Activated CD4-positive, alpha-beta T cell treated with anti-CD3 and anti-CD28 coated beads, Interleukin-10, Interleukin-2, amounts not matched to agents 100 ng/mL and 50 ng/mL, durations not matched to agents 16 hours and 8 hours (primary cell): ENCODE measurements around the gene MRPL11.

Experiments used
- DNase-seq: peaks from one replicate; pipeline ENCODE4 v3.0.0-alpha.2; 2020

The MRPL11 gene

DNA sequence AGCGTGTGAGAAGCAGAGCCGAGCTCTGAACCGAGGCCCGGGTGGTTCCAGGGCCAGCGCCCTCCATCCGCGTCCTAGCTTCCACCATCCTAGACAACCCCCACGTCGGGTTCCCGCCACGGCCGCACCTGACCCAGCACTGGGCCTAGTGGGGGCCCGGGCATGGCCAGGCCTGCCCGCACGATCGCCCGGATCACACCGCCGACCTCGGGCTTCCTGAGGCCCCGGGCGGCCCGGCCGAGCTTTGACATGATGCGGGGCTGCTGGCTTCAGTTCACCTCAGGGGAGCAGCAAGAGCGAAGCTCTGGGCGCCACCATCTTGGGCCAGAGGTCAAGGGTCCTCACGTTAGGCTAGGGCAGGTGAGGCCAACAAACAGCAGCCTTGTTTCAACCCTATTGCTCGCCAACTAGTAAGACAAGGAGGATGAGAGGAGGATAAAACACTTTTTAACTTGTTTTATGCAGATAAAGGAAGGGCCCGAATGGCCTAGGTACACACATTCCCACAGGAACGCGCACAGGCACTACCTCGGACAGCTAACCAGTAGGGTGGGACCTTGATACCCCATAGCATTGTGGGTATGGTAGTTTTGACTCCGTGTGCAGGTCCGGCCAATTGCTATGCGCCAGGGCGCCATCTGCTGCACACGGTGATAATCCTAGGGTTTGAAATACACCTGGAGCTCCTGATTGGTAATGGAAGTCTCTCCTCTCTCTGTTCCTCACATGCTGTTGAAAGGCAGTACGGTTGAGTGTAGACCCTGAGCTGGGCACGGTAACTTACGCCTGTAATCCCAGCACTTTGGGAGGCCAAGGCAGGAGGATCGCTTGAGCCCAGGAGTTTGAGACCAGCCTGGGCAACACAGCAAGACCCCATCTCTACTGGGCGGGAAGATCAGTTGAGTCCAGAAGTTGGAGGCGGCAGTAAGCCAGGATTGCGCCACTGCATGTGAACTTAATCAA, at the start of gene MRPL11:
MRPL11 (minus strand) TSS at position 345 of the 963 bp plus-strand sequence; CDS start at position 251, 94 bp downstream.
- DNase-seq, result peak; percentile 95

DNA sequence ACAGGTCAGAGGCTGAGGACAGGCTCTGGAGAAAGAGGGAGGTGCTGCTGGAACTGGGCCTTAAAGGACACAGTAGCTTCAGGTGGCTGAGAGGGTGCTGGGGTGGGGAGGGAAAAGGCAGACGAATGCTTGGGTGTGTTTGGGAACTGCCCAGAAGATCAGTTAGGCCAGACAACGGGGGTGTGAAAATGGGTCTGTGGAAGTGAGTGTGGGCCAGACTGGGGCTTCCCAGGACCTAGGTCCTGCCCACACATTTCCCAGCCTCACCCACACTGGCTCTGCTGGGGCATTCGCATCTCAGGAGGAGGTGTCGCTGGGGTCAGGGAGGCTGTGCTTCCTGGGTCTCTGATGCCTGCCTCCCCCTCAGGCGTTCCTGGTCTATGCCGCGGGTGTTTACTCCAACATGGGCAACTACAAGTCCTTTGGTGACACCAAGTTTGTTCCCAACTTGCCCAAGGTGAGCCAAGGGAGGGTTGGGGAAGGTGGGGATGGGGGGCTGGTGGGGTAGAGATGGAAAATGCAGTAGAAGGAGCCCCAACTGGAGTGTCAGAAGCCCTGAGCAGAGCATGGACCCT, 46.2 kb upstream of the MRPL11 start:
- DNase-seq, result no peak

DNA sequence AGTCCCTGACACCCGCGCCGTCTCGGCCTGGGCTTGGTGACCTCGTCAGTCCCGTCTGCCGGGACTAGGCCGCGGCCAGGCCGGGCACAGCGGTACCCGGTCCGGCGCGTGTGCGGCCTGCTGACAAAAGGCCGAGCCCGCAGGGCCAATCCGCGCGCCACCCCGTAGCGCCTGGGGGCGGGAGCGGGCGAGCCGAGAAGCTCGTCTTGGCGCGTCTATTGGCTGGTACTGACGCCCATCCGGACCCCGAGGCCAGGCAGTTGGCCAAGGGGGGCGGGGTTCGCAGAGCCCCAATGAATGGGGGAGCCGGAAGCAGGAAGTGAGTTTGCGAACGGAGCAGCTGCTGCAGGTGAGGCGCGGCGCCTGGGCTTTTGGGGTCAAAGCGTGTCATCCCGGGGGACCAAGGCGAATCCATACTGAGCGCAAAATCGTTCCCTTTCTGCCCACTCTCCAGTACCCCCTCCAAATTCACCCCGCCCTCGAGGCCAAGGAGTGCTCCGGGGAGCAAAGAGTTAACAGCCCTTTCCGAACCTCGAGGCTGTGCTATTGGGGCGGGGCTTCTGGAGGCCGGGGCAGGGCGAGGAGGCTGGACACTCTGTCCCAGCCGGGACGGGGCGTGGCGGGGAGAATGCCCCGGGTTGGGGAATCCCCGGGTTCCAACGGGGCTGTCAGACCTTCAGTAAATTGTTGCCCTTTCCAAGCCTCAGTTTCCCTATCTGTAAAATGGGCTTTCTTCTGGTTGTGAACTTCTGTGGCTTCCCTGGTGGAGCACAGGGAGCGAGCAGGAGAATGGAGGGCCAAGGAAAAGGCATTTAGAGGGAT, 41.7 kb upstream of the MRPL11 start, which contains the start of gene DPP3:
DPP3 (plus strand) TSS at position 318 of the 822 bp plus-strand sequence. CDS start 1,767 bp downstream, outside the sequence.
- peak; percentile 99 for DNase-seq

DNA sequence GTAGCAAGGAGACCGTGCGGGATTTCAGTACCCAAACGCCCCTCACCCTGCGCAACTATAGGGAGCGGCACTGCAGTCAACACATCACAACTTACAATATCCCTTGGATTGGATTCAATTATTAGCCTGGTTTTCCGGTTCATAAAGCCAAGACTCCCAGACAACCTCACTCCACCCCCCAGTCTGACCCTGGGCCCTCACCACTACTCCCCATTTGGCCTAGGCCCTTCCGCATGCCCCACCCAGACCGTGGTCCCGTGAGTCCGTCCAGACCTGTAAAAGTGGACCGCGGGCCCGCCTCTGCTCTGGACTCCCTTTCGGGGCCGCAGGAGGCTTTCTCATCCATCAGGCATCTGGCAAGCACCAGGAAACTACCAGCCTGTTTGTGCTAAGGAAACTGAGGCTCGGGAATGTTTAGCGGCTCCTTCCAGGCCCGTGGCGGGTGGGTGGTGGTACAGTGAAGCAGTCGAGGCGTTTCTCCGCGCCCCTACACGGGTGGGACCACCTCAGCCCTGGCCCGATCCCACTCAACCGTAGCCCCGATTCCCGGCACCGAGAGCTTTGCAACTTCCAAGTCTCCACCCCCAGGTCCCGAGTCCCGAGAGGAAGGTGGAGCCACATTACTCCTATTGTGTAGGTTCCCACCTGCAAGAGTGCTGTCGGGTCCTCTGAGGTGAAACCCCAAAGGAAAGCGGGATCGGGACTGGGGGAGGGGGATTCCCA, 40.9 kb upstream of the MRPL11 start:
- DNase-seq, result no peak

DNA sequence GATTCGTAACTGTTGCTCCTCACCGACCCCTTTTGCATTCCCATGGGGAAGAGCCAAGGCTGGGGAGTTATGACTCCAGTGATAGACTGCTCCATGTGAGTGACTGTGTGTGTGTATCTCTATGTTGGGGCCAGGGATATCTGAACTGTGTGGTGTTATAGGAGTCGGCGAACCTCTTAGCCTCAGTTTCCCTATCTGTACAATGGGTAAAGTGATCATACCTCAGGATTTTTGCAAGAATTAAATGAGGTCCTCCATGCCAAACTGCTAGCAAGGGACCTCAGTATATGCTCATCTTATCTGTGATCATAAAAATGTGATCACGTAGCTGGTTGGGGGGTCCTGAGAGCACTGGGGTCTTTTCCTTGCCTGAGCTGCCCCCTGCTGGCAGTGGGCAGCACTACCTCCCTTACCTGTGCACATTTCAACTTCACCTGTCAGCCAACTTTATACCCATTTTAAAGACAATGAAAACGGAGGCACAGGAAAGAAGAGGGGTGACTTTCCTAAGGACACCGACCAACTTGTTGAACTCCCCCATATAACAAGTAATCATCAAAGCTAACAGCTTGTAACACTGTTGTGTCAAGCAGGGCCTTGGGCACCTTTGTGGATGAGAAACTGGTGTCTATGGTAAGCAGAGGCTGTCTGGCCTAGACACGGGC, 40.2 kb upstream of the MRPL11 start:
- DNase-seq, result peak; percentile 41

DNA sequence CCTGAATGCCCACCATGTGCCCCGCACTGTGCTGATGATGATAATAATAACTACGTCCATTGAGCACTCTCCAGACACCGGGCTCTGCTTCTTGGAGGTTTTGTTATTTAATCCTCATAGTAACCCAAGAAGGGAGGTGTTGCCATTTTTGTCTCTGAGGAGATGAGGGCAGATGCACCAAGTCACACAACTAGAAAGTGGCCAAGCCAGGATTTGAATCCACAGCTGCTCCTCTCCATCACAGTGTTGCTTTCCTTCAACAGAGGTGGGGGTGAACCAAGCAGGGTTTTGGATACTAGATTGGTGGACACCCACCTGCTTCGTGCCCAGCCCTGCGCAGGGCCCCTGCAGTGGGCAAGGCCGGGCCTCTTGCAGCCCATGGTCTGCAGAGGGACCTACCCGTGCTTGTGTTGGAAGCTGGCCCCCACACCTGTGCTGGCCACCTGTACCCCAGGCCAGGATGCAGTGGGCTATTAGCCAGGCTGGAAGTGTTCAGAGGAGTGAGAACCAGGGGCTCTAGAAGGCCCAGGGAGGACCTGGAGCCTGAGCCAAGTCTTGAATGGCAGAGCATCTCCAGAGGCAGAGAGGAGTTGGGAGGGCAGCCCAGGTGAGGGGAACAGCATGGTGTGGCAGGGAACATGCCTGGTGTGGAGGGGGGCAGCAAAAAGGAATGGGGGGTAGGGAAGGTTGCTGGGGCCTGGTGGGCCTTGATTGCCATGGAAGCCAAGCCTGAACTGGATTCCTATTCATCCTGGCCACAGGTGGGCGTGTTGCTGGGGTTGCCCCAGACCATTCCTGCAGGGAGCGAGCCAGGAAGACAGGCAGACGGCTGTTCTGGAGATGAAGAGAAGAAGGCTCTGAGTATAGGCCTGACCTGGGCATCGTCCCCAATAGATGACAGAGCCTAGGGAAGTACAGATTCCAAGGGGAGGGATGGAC, 38.9 kb upstream of the MRPL11 start:
- no peak for DNase-seq

DNA sequence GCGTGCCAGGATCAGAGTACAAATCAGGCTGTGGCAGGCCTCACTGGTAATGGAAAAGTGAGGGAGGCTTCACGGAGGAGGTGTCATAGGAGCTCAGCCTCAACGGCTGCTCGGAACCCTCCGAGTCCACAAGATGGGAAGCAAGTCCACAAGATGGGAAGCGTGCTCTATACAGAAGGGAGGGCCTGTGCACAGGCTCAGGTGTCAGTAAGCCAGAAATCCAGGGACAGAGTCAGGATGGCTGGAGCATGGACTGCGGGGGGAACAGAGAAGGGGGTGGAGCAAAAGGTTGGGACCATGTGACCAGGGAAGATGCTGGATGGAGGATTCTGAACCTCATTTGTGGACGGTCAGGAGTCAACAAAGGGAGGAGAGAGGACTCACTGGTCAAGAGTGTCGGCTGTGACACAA, 38.2 kb upstream of the MRPL11 start:
- DNase-seq, result no peak

DNA sequence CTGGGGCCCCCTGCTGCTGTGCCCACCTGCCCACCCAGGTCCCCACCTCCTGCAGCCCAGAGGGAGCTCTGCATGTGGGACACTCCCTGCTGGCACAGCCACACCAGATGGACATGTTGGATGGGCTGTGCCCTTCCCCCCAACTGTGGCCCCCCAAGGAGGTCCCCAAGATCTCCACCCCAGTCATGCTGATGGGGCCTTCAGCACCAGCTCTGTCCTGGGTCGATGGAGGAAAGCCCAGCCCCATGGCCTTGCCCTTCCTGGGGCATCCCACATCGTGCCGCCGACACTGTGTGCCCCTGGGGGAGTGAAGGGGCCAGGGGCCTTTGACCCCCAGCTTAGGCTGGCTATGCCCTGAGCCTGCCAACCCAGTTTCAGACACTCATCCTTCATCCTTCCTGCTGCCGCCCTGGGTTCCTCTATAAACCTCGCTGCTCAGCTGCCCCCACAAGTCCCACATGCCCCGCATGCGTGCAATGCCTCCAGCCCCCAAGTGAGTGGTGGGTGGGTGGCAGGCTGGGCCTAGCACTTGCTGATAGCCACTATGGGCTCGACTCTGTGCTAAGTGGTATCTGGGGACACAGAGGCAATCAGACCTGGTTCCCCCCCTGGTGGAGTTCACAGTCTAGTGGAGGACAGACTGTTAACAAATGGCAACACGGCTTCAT, 37.7 kb upstream of the MRPL11 start:
- no peak for DNase-seq

DNA sequence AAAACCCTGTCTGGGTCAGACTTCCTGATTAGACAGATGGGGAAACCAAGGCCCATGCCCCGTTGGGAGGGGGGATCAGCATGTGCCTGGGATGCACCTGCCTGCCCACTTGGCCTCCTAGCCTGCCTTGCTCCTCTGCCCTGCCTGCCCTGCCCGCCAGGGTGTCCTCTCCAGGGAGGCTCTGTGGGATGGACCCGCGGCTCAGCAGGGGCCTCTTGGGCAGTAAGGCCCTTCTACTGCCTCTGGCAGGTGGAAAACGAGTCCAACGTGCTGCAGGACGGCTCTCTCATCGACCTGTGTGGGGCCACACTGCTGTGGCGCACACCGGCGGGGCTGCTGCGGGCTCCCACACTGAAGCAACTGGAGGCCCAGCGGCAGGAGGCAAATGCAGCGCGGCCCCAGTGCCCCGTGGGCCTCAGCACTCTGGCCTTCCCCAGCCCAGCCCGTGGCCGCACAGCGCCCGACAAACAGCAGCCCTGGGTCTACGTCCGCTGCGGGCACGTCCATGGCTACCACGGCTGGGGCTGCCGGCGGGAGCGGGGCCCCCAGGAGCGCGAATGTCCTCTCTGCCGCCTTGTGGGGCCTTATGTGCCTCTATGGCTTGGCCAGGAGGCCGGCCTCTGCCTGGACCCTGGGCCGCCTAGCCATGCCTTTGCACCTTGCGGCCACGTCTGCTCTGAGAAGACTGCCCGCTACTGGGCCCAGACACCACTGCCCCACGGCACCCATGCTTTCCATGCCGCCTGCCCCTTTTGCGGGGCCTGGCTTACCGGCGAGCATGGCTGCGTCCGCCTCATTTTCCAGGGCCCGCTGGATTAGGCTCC, 36.9 kb upstream of the MRPL11 start:
- no peak for DNase-seq

DNA sequence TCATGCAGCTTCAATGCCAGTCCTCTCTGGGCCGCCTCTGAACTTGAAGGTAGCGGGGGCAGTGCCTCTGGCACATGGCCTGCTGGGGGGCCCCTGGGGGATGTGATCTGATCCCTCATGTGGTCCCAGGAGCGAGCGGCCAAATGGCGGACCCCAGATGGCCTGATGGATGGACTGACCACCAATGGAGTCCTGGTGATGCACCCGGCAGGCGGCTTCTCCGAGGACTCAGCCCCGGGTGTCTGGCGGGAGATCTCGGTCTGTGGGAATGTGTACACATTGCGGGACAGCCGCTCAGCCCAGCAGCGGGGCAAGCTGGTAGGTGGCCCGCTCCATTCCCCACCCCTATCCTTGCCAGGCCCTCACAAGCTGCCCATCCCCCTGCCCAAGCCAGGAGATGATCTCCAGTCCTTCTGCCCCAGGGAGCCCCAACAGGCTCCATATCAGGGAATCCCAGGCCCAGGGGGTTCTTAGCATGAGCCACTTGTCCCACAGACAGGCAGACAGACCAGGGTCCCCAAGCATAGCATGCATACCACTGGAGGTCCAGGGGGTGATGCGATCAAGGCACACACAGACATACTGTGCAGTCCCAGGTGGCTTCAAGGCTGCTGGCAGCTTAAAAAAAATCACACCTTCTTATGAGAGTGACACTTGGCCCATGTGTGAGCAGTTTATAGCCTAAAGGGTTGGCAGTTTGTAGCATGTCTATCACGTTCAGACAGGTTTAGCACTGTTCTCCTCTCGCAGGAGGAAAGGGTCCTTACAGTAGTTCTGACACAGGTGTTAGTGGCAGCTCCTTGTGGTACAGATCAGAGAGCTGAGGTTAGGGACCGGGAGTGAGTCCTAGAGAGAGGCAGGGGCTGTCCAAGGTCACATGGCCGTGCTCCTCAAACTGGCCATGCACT, 35.2 kb upstream of the MRPL11 start:
- no peak for DNase-seq

DNA sequence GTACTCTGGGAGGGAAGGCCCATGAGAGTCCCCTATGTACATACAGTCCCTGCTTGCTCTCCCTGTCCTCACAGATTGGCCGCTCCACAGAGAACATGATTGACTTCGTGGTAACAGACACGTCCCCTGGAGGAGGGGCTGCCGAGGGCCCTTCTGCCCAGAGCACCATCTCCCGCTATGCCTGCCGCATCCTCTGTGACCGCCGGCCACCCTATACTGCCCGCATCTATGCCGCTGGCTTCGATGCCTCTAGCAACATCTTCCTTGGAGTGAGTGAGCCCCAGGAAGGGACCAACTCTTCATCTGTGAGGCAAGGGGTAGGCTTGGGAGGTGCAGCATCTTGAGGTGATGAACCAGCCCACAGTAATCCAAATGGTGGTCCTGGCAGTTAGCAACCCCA, 34.5 kb upstream of the MRPL11 start:
- no peak for DNase-seq

DNA sequence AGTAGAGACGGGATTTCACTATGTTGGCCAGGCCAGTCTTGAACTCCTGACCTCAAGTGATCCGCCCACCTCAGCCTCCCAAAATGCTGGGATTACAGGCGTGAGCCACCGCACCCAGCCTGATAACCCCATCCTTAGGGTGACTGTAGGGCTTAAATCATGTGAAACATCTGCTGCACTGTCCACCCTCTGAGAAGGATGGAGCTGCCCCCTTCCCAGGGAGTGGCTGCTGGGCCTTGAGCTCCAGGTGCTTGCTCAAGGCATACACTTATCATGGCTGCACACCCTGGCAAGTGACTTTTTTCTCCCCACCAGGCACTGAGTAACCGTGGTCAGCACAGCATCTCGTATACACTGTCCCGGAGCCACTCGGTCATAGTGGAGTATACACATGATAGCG, 33.4 kb upstream of the MRPL11 start:
- no peak for DNase-seq

DNA sequence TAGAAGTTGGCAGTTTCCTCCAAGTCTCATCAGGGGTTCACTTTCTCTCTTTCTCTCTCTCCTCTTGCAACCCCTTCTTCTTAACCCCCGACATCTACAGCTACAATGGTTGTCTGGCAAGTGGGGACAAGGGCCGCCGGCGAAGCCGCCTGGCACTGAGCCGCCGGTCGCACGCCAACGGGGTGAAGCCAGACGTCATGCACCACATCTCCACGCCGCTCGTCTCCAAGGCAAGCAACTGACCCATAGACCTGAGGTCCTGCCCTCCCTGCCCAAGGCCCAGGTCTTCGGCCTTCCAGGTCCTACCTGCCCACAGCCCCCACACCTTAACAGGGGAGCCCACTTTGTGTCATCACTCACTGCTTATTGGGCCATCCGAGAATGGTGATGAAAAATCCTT, 32.5 kb upstream of the MRPL11 start:
- DNase-seq, result no peak

DNA sequence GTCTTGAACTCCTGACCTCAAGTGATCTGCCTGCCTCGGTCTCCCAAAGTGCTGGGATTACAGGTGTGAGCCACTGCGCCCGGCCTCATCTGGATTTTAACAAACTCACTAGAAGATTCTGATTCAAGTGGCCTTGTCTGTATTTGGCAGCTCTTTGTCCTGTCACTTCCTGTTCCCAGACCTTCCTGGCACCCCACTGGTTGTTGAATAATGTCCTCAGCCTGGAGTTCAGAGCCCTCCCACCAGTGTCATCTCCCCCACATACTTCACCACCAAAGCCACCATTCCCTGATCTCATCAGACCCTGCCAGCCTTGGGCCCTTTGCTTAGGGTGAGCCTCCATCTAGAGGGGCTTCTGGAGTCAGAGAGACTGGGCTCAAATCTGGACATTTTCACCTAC, 31.4 kb upstream of the MRPL11 start:
- no peak for DNase-seq

DNA sequence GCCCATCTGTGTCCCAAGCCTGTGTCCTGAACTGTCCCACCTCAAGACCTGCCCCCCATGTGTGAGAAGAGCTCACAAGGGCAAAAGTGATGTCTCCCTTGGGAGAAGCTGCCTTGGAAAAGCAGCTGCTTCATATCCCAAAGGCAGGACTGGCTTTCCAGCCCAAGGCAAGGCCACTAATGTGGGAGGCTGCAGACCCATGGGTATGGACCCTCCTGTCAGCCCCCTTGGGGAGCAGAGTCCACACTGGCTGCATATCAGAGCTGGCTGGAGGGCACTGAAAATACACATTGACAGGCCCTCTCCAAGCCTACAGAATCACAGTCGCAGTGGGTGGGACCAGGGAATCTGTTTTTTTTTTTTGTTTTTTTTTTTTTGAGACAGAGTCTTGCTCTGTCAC, 30.8 kb upstream of the MRPL11 start:
- no peak for DNase-seq

DNA sequence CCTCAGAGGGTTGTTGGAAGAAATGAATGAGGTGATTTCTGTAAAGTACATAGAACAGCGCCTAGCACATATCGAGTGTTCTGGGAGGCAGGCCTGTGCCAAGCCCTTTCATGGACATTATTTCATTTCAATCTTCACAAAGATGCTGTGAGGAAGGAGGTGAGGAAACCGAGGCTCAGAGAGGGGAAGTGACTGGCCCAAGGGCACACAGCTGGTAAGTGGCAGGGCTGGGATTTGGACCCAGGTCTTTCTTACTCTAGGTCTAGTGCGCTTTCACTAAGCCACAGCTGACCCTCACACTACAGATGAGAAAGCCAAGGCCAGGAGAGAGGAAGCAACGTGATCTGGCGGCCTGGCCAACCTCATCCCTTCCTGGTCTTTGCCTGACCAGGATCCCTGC, 30.0 kb upstream of the MRPL11 start:
- no peak for DNase-seq

DNA sequence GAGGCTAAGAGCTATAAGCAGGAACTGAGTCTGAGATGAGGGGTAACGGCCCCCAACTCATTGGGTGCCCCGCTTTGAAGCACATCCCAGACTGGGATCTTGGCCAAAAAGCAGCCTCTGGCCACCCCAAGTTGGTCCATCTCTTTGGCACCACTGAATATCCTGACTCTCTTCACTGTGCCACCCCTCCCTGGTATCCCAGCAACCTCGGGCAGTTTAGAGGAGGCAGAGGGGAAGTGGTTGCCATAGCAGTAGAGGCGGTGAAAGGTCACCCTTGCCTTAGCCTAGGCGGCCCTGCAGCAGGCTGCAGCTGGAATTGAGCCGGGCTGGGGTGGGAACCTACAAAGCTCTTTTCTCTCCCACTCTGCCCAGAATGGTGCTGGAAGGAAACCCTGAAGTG, 29.1 kb upstream of the MRPL11 start:
- peak; percentile 28 for DNase-seq

DNA sequence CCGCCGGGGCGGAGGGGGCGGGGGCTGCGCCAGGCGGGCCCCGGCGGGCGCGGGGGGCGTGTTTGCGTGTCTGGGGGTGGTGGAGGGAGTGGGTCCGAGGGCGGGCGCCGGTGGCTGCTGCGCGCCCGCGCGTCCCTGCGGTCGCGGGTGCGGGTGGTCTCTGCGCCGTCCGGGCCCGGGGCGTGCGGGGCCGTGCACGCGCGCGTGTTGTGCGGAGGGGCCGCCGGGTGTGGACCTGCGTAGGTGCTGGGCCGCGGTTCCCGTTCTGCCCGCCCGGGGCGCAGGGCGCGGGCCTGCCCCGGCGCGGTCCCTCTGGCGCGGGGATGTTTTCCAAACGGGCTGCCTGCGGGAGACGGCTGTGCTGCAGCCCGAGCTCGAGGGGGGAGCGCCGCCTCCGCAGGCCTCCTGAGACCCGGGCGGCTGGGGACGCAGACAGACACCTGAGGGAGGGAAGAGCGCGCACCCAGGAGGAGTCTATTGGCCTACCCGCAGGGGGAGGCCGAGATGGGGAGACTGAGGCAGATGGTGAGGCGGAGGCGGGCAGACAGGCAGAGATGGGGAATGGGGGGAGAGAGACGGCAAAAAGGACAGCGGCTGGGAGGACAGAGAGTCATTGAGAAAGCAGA, 28.5 kb upstream of the MRPL11 start:
- peak; percentile 19 for DNase-seq
